ENCODE data around the gene KCNMA1.

The KCNMA1 gene

GRCh38 chr10:77609781-77610272 is 27.8 kb downstream of the KCNMA1 start:
- Histone ChIP-seq H3K27ac (ENCODE audit: low read depth, low read length) (no peak overlapping the region), H3K9ac (ENCODE audit: low read length) (no peak overlapping the region)

DNA sequence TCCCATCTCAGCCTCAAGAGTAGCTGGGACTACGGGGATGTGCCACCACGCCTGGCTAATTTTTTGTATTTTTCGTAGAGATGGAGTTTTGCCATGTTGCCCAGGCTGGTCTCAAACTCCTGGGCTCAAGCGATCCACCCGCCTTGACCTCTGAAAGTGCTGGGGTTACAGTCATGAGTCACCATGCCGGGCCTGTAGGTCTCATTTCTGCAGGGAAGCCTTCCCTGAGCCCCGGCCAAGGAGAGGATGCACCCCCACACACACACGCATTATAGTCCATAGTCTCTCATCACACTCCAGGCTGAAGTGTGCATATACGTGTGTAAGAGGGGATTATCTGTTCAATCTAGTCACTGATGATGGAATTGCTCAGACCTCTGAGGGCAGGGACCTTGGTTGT is 29.3 kb downstream of the KCNMA1 start:
- Histone ChIP-seq H3K9ac (ENCODE audit: low read length) (no peak overlapping the region), H3K4me3 (ENCODE audit: insufficient read depth, low read length, poor library complexity, severe bottlenecking) (no peak overlapping the region), H2AFZ (ENCODE audit: low read depth, low read length, severe bottlenecking) (no peak overlapping the region), H4K20me1 (ENCODE audit: low read depth, low read length) (no peaks in the 10 kb centered on the region), H3K36me3 (ENCODE audit: low read length) (no peaks in the 10 kb centered on the region), H3K4me2 (ENCODE audit: low read depth, low read length, poor library complexity, severe bottlenecking) (no peak overlapping the region), H3K79me2 (ENCODE audit: insufficient read depth, low read length) (no peaks in the 10 kb centered on the region), H3K27ac (ENCODE audit: low read depth, low read length) (no peak overlapping the region), H3K27me3 (ENCODE audit: low read length) (no peaks in the 10 kb centered on the region), H3K9me2 (replicated peaks; ENCODE audit: insufficient read depth, low read length) (no peaks in the 10 kb centered on the region), H3F3A (ENCODE audit: insufficient read depth) (no peaks in the 10 kb centered on the region), H3K9me3 (ENCODE audit: insufficient read depth, low read length) (no peaks in the 10 kb centered on the region)
- no peak for TF ChIP-seq CTCF (IDR thresholded peaks at IDR 0.05; ENCODE audit: insufficient read depth, low read length, poor library complexity, severe bottlenecking)
- no peak for TF ChIP-seq EZH2phosphoT487 (conservative IDR thresholded peaks at IDR 0.05; ENCODE audit: low read length)

More at GRCh38 chr10:77609781-77610272, 27.8 kb downstream of the KCNMA1 start:
- Histone ChIP-seq H3K9me3 (ENCODE audit: insufficient read depth, low read length) (no peaks in the 10 kb centered on the region), H4K20me1 (ENCODE audit: low read depth, low read length) (no peaks in the 10 kb centered on the region), H3K4me3 (ENCODE audit: insufficient read depth, low read length, poor library complexity, severe bottlenecking) (no peak overlapping the region), H2AFZ (ENCODE audit: low read depth, low read length, severe bottlenecking) (no peak overlapping the region), H3F3A (ENCODE audit: insufficient read depth) (no peaks in the 10 kb centered on the region), H3K27me3 (ENCODE audit: low read length) (no peaks in the 10 kb centered on the region), H3K36me3 (ENCODE audit: low read length) (no peaks in the 10 kb centered on the region), H3K4me2 (ENCODE audit: low read depth, low read length, poor library complexity, severe bottlenecking) (no peak overlapping the region), H3K9me2 (replicated peaks; ENCODE audit: insufficient read depth, low read length) (no peaks in the 10 kb centered on the region), H3K79me2 (ENCODE audit: insufficient read depth, low read length) (no peaks in the 10 kb centered on the region)
- TF ChIP-seq CTCF (IDR thresholded peaks at IDR 0.05; ENCODE audit: insufficient read depth, low read length, poor library complexity, severe bottlenecking): no peak
- TF ChIP-seq EZH2phosphoT487 (conservative IDR thresholded peaks at IDR 0.05; ENCODE audit: low read length): no peak

- Histone ChIP-seq H4K20me1 (ENCODE audit: low read depth, low read length) (no peaks in the 10 kb centered on the region), H3K79me2 (ENCODE audit: insufficient read depth, low read length) (no peaks in the 10 kb centered on the region), H3K36me3 (ENCODE audit: low read length) (no peaks in the 10 kb centered on the region), H2AFZ (ENCODE audit: low read depth, low read length, severe bottlenecking) (no peak overlapping the region), H3K27ac (ENCODE audit: low read depth, low read length) (no peak overlapping the region), H3K9me3 (ENCODE audit: insufficient read depth, low read length) (no peaks in the 10 kb centered on the region), H3K27me3 (ENCODE audit: low read length) (no peaks in the 10 kb centered on the region), H3K9ac (ENCODE audit: low read length) (no peak overlapping the region), H3K9me2 (replicated peaks; ENCODE audit: insufficient read depth, low read length) (no peaks in the 10 kb centered on the region), H3K4me2 (ENCODE audit: low read depth, low read length, poor library complexity, severe bottlenecking) (no peak overlapping the region), H3F3A (ENCODE audit: insufficient read depth) (no peaks in the 10 kb centered on the region), H3K4me3 (ENCODE audit: insufficient read depth, low read length, poor library complexity, severe bottlenecking) (no peak overlapping the region)
- no peak for TF ChIP-seq CTCF (IDR thresholded peaks at IDR 0.05; ENCODE audit: insufficient read depth, low read length, poor library complexity, severe bottlenecking)
- no peak for TF ChIP-seq EZH2phosphoT487 (conservative IDR thresholded peaks at IDR 0.05; ENCODE audit: low read length)
Measured at GRCh38 chr10:77606751-77607150, 30.9 kb downstream of the KCNMA1 start.

Measured in SU-DHL-6 (cell line).